ENCODE measurements around the gene GTPBP4. TPM values are rescaled to one million over a fixed set of nuclear protein-coding genes. Genes with fewer than 3 reads are reported as not detected.

GTPBP4 gene
- total RNA-seq, 2 experiments from 2014 or later: 107 TPM

GRCh38 chr10:986137-986825 lies 2.0 kb upstream of the GTPBP4 start:
- intact Hi-C loops (cut with micrococcal nuclease): no loop called here
- ChIA-PET CTCF (interaction anchor here (0.7 kb wide), 1 partner anchor 12 kb away, joined by 3 read pairs; no protein-coding TSS in a partner anchor), POLR2A (interaction anchor here (1.1 kb wide), 1 partner anchor 55 kb away, joined by 3 read pairs; the partner anchor contains the start of gene LARP4B)
- Mint-ChIP-seq H3K27ac (peak overlapping the region; percentile 38), H3K4me1 (ENCODE audit: low read depth) (peaks cover 30% of the 10 kb centered on the region), H3K27me3 (no peaks in the 10 kb centered on the region), H3K9me3 (peaks cover under 1% of the 10 kb centered on the region), H3K4me3 (peak overlapping the region; percentile 93), H3K36me3 (peaks cover 21% of the 10 kb centered on the region)
- no peak for DNase-seq

DNA sequence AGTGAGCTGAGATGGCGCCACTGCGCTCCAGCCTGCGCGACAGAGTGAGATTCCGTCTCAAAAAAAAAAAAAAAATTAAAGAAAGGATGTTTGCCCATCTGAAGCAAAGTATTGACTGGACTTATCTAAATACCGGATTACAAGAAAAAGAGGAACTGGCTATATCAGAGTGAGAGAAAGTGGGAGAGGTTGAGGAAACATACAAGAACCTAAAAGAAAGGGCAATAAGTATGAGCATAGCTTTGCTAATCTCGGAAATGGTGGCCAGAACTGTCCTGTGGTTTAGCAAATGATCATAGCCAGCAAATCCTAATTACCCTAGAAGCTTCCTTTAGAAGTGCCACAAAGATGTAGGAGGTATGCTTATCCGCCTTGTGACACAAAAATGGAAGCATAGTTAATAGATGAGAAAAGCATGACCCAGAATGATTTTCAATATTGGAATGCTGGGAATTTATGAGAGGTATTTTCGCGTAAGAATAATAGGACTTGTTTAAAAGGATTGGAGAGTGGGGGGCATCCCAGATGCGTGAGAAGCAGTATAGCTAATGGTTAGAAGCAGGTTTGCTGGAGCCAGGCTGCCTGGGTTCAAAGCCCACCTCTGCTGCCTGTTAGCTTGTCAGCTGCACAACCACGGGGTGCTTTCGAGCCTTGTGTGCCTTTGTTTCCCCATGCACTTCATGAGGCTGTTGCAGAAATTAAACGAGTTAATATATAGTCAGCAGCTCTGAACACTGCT lies 1.2 kb upstream of the GTPBP4 start:
- Mint-ChIP-seq H3K27me3 (no peaks in the 10 kb centered on the region), H3K4me3 (peak overlapping the region; percentile 93), H3K4me1 (ENCODE audit: low read depth) (peaks cover 32% of the 10 kb centered on the region), H3K27ac (peak overlapping the region; percentile 92), H3K36me3 (peaks cover 22% of the 10 kb centered on the region), H3K9me3 (no peaks in the 10 kb centered on the region)
- ChIA-PET POLR2A (interaction anchor here (1.1 to 2.4 kb wide), 4 partner anchors 43 to 69 kb away, joined by 3 to 11 read pairs (median 4); partner anchors contain the start of genes LARP4B and WDR37), CTCF (interaction anchor here (1.3 kb wide), 1 partner anchor 62 kb away, joined by 6 read pairs; the partner anchor contains the start of gene IDI1)
- intact Hi-C loops (cut with micrococcal nuclease): no loop called here
- DNase-seq: no peak

GRCh38 chr10:987620-987869 lies 689 bp upstream of the GTPBP4 start:
- no peak for DNase-seq
- CTCF ChIA-PET: interaction anchor here (1.3 kb wide), 1 partner anchor 62 kb away, joined by 6 read pairs; the partner anchor contains the start of gene IDI1
- Mint-ChIP-seq H3K4me3 (peak overlapping the region; percentile 93), H3K4me1 (ENCODE audit: low read depth) (peaks cover 34% of the 10 kb centered on the region), H3K36me3 (peaks cover 25% of the 10 kb centered on the region), H3K9me3 (no peaks in the 10 kb centered on the region), H3K27ac (peak overlapping the region; percentile 92), H3K27me3 (no peaks in the 10 kb centered on the region)
- POLR2A ChIA-PET: interaction anchor here (1.1 to 2.4 kb wide), 6 partner anchors 15 to 68 kb away, joined by 3 to 11 read pairs (median 4); partner anchors contain the start of genes IDI1, LARP4B and WDR37
- intact Hi-C loops (cut with micrococcal nuclease): no loop called here

GRCh38 chr10:988667-989545 lies 672 bp downstream of the GTPBP4 start:
- DNase-seq: no peak
- intact Hi-C loops (cut with micrococcal nuclease): loop anchor here (1.0 kb wide), 3 partner anchors 58 to 121 kb away; partner anchors contain the start of gene LARP4B
- ChIA-PET POLR2A (interaction anchor here (0.6 to 2.4 kb wide), 11 partner anchors 9 to 67 kb away, joined by 3 to 11 read pairs (median 5); partner anchors contain the start of genes IDI1, LARP4B and WDR37), CTCF (interaction anchor here (0.6 to 1.3 kb wide), 4 partner anchors 47 to 67 kb away, joined by 3 to 6 read pairs (median 4); partner anchors contain the start of genes IDI1, LARP4B and WDR37)
- H3K4me1 Mint-ChIP-seq (ENCODE audit: low read depth): peaks cover 34% of the 10 kb centered on the region
- H3K27me3 Mint-ChIP-seq: no peaks in the 10 kb centered on the region
- peaks cover 33% of the 10 kb centered on the region for H3K36me3 Mint-ChIP-seq
- peak overlapping the region; percentile 93 for H3K4me3 Mint-ChIP-seq
- H3K27ac Mint-ChIP-seq: peak overlapping the region; percentile 92
- H3K9me3 Mint-ChIP-seq: no peaks in the 10 kb centered on the region

- ChIA-PET POLR2A (no interaction called here), CTCF (no interaction called here)
- Mint-ChIP-seq H3K4me3 (no peak overlapping the region), H3K4me1 (ENCODE audit: low read depth) (peaks cover 34% of the 10 kb centered on the region), H3K9me3 (no peaks in the 10 kb centered on the region), H3K27ac (peak overlapping the region; percentile 31), H3K36me3 (peaks cover 46% of the 10 kb centered on the region), H3K27me3 (no peaks in the 10 kb centered on the region)
- DNase-seq: no peak
- intact Hi-C loops (cut with micrococcal nuclease): no loop called here
Observed at GRCh38 chr10:990808-991207, 2.6 kb downstream of the GTPBP4 start.

- intact Hi-C loops (cut with micrococcal nuclease): no loop called here
- CTCF ChIA-PET: no interaction called here
- Mint-ChIP-seq H3K36me3 (peaks cover 59% of the 10 kb centered on the region), H3K9me3 (no peaks in the 10 kb centered on the region), H3K27me3 (no peaks in the 10 kb centered on the region), H3K4me3 (no peak overlapping the region), H3K27ac (no peak overlapping the region), H3K4me1 (ENCODE audit: low read depth) (peaks cover 27% of the 10 kb centered on the region)
- POLR2A ChIA-PET: interaction anchor here (1.0 to 1.1 kb wide), 2 partner anchors 37 to 57 kb away, joined by 4 to 5 read pairs; partner anchors contain the start of gene IDI1
- no peak for DNase-seq
Observed at GRCh38 chr10:992467-992866, 4.2 kb downstream of the GTPBP4 start.

DNA sequence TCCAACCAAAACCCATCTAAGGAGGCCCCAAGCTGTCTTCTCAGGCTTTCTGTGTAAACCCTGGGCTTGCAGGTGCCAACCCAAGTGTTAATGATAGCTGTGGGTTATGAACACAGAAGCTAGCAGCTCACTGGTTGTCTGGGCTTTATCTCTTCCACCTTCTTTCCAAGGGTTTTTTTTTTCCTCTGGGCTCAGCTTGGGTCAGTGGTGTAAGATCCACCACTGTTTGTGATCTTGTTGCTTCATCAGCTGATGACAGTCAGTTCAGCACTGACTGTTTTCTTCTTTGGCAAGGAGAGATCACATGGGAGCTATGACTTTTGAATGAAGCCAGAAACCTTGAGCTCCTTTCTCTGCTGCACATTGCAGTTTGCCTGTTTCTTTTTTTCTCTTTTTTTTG lies 4.6 kb downstream of the GTPBP4 start:
- CTCF ChIA-PET: no interaction called here
- DNase-seq: no peak
- no peaks in the 10 kb centered on the region for H3K9me3 Mint-ChIP-seq
- H3K4me1 Mint-ChIP-seq (ENCODE audit: low read depth): peaks cover 29% of the 10 kb centered on the region
- H3K36me3 Mint-ChIP-seq: peaks cover 63% of the 10 kb centered on the region
- no peaks in the 10 kb centered on the region for H3K27me3 Mint-ChIP-seq
- POLR2A ChIA-PET: interaction anchor here (0.6 to 1.1 kb wide), 3 partner anchors 37 to 82 kb away, joined by 3 to 5 read pairs (median 4); partner anchors contain the start of gene IDI1
- no peak overlapping the region for H3K4me3 Mint-ChIP-seq
- no peak overlapping the region for H3K27ac Mint-ChIP-seq
- intact Hi-C loops (cut with micrococcal nuclease): no loop called here

DNA sequence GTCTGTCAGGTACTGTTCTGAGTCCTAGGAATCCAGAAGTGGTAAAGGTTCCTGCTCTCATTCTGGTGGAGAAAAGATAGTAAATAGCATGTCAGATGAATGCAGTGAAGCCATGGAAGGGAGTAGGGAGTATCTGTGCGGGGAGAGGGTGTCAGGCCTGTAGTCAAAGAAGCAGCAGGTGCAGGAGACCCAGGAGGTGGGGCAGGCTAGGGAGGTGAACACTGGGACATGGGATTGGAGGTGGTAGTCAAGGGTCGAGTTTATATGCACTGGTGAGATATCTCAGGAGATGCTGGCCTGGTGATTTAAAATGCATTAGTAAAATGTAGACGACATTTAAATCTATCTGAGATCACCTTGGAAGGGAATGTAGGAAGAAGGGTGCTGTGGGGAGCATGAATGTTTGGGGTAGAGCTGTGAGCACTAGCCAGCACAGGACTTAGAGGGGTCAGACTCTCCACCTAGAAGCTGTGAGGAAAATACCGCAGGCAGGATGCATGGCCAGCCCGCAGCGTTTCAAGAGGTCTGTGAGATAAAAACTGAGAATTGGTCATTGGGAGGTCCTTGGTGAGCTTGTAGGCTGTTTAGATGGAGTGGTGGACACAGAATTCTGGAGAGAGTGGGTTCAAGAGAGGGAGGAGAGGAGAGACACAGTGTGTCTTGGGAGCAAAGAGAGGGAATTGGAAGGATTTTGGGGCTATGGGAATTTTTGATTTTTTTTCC lies 6.8 kb downstream of the GTPBP4 start:
- no peaks in the 10 kb centered on the region for H3K27me3 Mint-ChIP-seq
- ChIA-PET POLR2A (no interaction called here), CTCF (no interaction called here)
- H3K4me3 Mint-ChIP-seq: no peak overlapping the region
- H3K4me1 Mint-ChIP-seq (ENCODE audit: low read depth): peaks cover 17% of the 10 kb centered on the region
- no peak overlapping the region for H3K27ac Mint-ChIP-seq
- no peaks in the 10 kb centered on the region for H3K9me3 Mint-ChIP-seq
- peaks cover 71% of the 10 kb centered on the region for H3K36me3 Mint-ChIP-seq
- no peak for DNase-seq
- intact Hi-C loops (cut with micrococcal nuclease): no loop called here

DNA sequence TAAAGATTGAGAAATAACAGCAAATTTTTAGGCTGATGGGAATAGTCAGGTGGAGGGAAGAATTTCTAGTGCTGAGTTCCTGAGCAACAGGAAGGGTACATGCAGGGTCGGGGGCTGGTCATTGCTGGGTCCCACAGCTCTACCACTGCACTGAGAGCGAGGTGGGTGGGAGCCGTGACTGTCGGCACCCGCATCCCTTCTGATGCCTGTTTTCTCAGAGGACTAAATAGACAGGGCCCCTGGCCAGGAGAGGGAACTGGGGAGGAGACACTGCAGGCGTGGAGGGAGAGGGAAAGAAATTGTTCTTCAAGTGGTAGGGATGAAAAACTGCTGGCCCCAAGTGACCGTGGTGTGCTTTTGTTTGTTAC lies 7.3 kb downstream of the GTPBP4 start:
- Mint-ChIP-seq H3K36me3 (peaks cover 71% of the 10 kb centered on the region), H3K27me3 (no peaks in the 10 kb centered on the region), H3K9me3 (no peaks in the 10 kb centered on the region), H3K4me1 (ENCODE audit: low read depth) (peaks cover 13% of the 10 kb centered on the region), H3K27ac (no peak overlapping the region), H3K4me3 (no peak overlapping the region)
- ChIA-PET CTCF (no interaction called here), POLR2A (no interaction called here)
- intact Hi-C loops (cut with micrococcal nuclease): no loop called here
- no peak for DNase-seq

DNA sequence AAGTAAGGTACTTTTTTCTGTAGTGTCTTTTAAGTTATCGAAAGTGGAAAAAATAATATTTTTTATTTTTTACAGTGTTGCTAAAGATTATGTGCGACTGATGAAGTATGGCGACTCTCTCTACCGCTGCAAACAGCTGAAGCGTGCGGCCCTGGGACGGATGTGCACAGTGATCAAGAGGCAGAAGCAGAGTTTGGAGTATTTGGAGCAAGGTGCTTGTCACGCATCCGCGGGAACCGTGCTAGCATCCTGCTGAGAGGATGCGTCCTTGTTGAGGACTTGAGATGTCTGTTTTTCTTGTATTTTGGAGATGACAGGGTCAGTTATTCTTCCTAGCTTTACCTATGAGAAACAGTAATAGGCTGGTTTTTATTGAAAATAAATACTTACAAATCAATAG lies 7.8 kb downstream of the GTPBP4 start:
- Mint-ChIP-seq H3K4me1 (ENCODE audit: low read depth) (peaks cover 8% of the 10 kb centered on the region), H3K36me3 (peaks cover 71% of the 10 kb centered on the region), H3K9me3 (no peaks in the 10 kb centered on the region), H3K27me3 (no peaks in the 10 kb centered on the region), H3K4me3 (no peak overlapping the region), H3K27ac (no peak overlapping the region)
- intact Hi-C loops (cut with micrococcal nuclease): no loop called here
- POLR2A ChIA-PET: no interaction called here
- DNase-seq: no peak
- CTCF ChIA-PET: no interaction called here

- intact Hi-C loops (cut with micrococcal nuclease): no loop called here
- H3K4me1 Mint-ChIP-seq (ENCODE audit: low read depth): peaks cover 6% of the 10 kb centered on the region
- no peak for DNase-seq
- H3K36me3 Mint-ChIP-seq: peaks cover 78% of the 10 kb centered on the region
- CTCF ChIA-PET: interaction anchor here (1.1 kb wide), 1 partner anchor 12 kb away, joined by 3 read pairs; no protein-coding TSS in a partner anchor
- POLR2A ChIA-PET: interaction anchor here (1.4 to 1.5 kb wide), 2 partner anchors 9 to 22 kb away, joined by 4 to 7 read pairs; partner anchors contain the start of gene GTPBP4
- H3K27ac Mint-ChIP-seq: no peak overlapping the region
- H3K27me3 Mint-ChIP-seq: no peaks in the 10 kb centered on the region
- no peak overlapping the region for H3K4me3 Mint-ChIP-seq
- H3K9me3 Mint-ChIP-seq: peaks cover 9% of the 10 kb centered on the region
Observed at GRCh38 chr10:997266-998022, 9.2 kb downstream of the GTPBP4 start.

All from activated CD4-positive, alpha-beta memory T cell treated with anti-CD3 and anti-CD28 coated beads for 36 hours (primary cell).